ENCODE data around the gene SFTPA2.

DNA sequence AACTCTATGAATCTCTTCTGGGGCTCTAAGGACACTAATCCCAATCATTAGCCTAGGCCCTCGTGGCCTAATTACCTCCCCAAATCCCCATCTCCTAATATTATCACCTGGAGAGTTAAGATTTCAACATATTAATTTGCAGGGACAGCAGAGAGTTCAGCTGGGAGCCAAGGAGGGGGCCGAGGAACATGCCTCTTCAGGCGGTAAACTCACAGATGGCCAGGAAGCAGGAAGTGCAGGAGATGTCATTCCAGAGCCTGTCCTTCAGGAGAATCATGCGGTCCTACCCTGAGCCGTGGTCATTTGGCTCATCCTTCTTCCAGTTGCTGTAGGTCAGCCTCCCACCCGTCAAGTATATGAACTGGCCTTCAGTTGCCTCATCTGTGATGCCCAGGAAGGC, 21.9 kb upstream of the SFTPA2 start:
- TF ChIP-seq, protein P1, sequence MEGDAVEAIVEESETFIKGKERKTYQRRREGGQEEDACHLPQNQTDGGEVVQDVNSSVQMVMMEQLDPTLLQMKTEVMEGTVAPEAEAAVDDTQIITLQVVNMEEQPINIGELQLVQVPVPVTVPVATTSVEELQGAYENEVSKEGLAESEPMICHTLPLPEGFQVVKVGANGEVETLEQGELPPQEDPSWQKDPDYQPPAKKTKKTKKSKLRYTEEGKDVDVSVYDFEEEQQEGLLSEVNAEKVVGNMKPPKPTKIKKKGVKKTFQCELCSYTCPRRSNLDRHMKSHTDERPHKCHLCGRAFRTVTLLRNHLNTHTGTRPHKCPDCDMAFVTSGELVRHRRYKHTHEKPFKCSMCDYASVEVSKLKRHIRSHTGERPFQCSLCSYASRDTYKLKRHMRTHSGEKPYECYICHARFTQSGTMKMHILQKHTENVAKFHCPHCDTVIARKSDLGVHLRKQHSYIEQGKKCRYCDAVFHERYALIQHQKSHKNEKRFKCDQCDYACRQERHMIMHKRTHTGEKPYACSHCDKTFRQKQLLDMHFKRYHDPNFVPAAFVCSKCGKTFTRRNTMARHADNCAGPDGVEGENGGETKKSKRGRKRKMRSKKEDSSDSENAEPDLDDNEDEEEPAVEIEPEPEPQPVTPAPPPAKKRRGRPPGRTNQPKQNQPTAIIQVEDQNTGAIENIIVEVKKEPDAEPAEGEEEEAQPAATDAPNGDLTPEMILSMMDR (tag by site-specific recombination; IDR thresholded peaks at IDR 0.05) = no peak
- TF ChIP-seq ZNF660 (tag by site-specific recombination; IDR thresholded peaks at IDR 0.05) (no peak), ZNF24 (tag by site-specific recombination; IDR thresholded peaks at IDR 0.05) (no peak), IKZF3 (tag by site-specific recombination; IDR thresholded peaks at IDR 0.05) (no peak), SP2 (tag by site-specific recombination; IDR thresholded peaks at IDR 0.05) (no peak), KLF9 (tag by site-specific recombination; IDR thresholded peaks at IDR 0.05; ENCODE audit: low read depth) (no peak), ZNF548 (tag by site-specific recombination; IDR thresholded peaks at IDR 0.05) (no peak), ZNF76 (tag by site-specific recombination; IDR thresholded peaks at IDR 0.05; ENCODE audit: borderline replicate concordance, low read depth) (no peak), ZNF785 (tag by site-specific recombination; IDR thresholded peaks at IDR 0.05) (no peak), ZNF391 (tag by site-specific recombination; IDR thresholded peaks at IDR 0.05; ENCODE audit: borderline replicate concordance, low read depth) (no peak)
- TF ChIP-seq, protein P2, sequence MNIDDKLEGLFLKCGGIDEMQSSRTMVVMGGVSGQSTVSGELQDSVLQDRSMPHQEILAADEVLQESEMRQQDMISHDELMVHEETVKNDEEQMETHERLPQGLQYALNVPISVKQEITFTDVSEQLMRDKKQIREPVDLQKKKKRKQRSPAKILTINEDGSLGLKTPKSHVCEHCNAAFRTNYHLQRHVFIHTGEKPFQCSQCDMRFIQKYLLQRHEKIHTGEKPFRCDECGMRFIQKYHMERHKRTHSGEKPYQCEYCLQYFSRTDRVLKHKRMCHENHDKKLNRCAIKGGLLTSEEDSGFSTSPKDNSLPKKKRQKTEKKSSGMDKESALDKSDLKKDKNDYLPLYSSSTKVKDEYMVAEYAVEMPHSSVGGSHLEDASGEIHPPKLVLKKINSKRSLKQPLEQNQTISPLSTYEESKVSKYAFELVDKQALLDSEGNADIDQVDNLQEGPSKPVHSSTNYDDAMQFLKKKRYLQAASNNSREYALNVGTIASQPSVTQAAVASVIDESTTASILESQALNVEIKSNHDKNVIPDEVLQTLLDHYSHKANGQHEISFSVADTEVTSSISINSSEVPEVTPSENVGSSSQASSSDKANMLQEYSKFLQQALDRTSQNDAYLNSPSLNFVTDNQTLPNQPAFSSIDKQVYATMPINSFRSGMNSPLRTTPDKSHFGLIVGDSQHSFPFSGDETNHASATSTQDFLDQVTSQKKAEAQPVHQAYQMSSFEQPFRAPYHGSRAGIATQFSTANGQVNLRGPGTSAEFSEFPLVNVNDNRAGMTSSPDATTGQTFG (tag by site-specific recombination; IDR thresholded peaks at IDR 0.05; ENCODE audit: borderline replicate concordance) = no peak
- TF ChIP-seq, protein P3, sequence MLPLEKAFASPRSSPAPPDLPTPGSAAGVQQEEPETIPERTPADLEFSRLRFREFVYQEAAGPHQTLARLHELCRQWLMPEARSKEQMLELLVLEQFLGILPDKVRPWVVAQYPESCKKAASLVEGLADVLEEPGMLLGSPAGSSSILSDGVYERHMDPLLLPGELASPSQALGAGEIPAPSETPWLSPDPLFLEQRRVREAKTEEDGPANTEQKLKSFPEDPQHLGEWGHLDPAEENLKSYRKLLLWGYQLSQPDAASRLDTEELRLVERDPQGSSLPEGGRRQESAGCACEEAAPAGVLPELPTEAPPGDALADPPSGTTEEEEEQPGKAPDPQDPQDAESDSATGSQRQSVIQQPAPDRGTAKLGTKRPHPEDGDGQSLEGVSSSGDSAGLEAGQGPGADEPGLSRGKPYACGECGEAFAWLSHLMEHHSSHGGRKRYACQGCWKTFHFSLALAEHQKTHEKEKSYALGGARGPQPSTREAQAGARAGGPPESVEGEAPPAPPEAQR (tag by site-specific recombination; IDR thresholded peaks at IDR 0.05) = no peak
- TF ChIP-seq, protein P4, sequence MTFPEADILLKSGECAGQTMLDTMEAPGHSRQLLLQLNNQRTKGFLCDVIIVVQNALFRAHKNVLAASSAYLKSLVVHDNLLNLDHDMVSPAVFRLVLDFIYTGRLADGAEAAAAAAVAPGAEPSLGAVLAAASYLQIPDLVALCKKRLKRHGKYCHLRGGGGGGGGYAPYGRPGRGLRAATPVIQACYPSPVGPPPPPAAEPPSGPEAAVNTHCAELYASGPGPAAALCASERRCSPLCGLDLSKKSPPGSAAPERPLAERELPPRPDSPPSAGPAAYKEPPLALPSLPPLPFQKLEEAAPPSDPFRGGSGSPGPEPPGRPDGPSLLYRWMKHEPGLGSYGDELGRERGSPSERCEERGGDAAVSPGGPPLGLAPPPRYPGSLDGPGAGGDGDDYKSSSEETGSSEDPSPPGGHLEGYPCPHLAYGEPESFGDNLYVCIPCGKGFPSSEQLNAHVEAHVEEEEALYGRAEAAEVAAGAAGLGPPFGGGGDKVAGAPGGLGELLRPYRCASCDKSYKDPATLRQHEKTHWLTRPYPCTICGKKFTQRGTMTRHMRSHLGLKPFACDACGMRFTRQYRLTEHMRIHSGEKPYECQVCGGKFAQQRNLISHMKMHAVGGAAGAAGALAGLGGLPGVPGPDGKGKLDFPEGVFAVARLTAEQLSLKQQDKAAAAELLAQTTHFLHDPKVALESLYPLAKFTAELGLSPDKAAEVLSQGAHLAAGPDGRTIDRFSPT (tag by site-specific recombination; IDR thresholded peaks at IDR 0.05) = no peak
- TF ChIP-seq, protein P5, sequence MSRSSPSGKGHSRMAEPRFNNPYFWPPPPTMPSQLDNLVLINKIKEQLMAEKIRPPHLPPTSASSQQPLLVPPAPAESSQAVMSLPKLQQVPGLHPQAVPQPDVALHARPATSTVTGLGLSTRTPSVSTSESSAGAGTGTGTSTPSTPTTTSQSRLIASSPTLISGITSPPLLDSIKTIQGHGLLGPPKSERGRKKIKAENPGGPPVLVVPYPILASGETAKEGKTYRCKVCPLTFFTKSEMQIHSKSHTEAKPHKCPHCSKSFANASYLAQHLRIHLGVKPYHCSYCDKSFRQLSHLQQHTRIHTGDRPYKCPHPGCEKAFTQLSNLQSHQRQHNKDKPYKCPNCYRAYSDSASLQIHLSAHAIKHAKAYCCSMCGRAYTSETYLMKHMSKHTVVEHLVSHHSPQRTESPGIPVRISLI (tag by site-specific recombination; IDR thresholded peaks at IDR 0.05) = no peak
